Calu3 (cell line): ENCODE measurements around the gene SH3PXD2A. TPM values are rescaled to one million over a fixed set of nuclear protein-coding genes. Genes with fewer than 3 reads are reported as not detected.

Experiments
- BruUV-seq: library from RNA; stranded (reverse); fragments of 400-500 nt; replicated peaks from 2 replicates; lab custom pipeline; 2021; lab: Mats Ljungman, UMichigan
- CTCF ChIA-PET: fragments of 300-600 bp; sonication (Branson Sonifier 250); formaldehyde crosslinking; loops from one replicate; lab custom pipeline; 2022; ENCODE audit warnings: antibody characterized with exemption; lab: Charles Lee
- DNase-seq: peaks from one replicate; pipeline ENCODE4 v3.0.0; 2022
- H3K27ac Mint-ChIP-seq: one replicate; pipeline ENCODE4 v1.8.0; 2022; ENCODE audit warnings: mixed read lengths; ENCODE audit not compliant: unreplicated experiment
- H3K27me3 Mint-ChIP-seq: one replicate; pipeline ENCODE4 v1.8.0; 2022; ENCODE audit warnings: mixed read lengths; ENCODE audit not compliant: unreplicated experiment
- H3K36me3 Mint-ChIP-seq: one replicate; pipeline ENCODE4 v1.8.0; 2022; ENCODE audit warnings: mild to moderate bottlenecking, moderate library complexity, mixed read lengths; ENCODE audit not compliant: insufficient read depth, unreplicated experiment
- H3K4me1 Mint-ChIP-seq: one replicate; pipeline ENCODE4 v1.8.0; 2022; ENCODE audit warnings: mild to moderate bottlenecking, low read depth, mixed read lengths; ENCODE audit not compliant: unreplicated experiment
- H3K4me3 Mint-ChIP-seq: one replicate; pipeline ENCODE4 v1.8.0; 2022; ENCODE audit warnings: mild to moderate bottlenecking, low read depth, moderate library complexity, mixed read lengths; ENCODE audit not compliant: unreplicated experiment
- H3K9me3 Mint-ChIP-seq: one replicate; pipeline ENCODE4 v1.8.0; 2022; ENCODE audit warnings: low read depth, mixed read lengths; ENCODE audit not compliant: unreplicated experiment
- intact Hi-C: fragments of 100-400 bp; cut with micrococcal nuclease; formaldehyde crosslinking; loops from one replicate; pipeline ENCODE4 v1.10.0; 2022; ENCODE audit not compliant: unreplicated experiment
- total RNA-seq: library from RNA; stranded (reverse); gene quantifications from 2 replicates; pipeline ENCODE4 v1.2.3, GENCODE V29; 2022
- TF ChIP-seq, protein P1 (sequence below): fragments of 200-600 bp; IDR thresholded peaks from one replicate; pipeline ENCODE4 v1.8.0; 2022; ENCODE audit warnings: antibody characterized with exemption; ENCODE audit not compliant: unreplicated experiment

The SH3PXD2A gene
- total RNA-seq, 1 experiment from 2014 or later = 7.5 TPM

DNA sequence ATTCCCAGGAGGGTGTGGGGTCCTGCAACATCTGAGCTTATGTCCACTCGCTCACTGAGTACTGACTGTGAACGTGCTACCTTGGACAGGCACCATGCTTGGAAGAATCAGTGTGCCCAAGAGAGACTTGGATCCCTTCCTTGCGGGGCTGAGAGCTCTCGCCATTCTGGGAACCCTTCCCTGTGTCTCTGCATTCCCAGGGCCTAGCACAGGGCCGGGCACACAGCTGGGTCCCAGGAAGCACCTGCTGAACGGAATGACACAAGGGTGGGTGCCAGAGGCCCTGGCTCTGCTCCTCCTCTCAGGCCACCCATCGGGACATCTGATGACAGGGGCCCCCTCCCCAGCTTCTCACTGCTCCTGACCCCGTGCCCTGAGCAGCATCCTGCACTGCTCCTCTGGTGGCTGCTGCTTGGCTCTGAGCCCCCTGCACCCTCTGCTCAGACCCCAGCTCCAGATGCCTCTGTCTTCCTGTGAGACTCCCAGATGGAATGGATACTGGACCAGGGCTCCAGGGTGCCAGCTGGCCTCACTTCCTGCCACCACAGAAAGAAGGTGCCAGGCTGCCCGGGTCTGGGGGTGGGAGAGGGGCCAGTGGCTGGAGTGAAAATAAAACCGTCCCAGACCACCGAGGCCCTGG, 232.3 kb downstream of the SH3PXD2A start:
- Mint-ChIP-seq H3K27ac (no peak overlapping the region), H3K4me3 (no peak overlapping the region), H3K9me3 (no peaks in the 10 kb centered on the region), H3K4me1 (no peaks in the 10 kb centered on the region), H3K36me3 (peaks cover 7% of the 10 kb centered on the region), H3K27me3 (no peaks in the 10 kb centered on the region)
- BruUV-seq = no TSS peak
- TF ChIP-seq, protein P1, sequence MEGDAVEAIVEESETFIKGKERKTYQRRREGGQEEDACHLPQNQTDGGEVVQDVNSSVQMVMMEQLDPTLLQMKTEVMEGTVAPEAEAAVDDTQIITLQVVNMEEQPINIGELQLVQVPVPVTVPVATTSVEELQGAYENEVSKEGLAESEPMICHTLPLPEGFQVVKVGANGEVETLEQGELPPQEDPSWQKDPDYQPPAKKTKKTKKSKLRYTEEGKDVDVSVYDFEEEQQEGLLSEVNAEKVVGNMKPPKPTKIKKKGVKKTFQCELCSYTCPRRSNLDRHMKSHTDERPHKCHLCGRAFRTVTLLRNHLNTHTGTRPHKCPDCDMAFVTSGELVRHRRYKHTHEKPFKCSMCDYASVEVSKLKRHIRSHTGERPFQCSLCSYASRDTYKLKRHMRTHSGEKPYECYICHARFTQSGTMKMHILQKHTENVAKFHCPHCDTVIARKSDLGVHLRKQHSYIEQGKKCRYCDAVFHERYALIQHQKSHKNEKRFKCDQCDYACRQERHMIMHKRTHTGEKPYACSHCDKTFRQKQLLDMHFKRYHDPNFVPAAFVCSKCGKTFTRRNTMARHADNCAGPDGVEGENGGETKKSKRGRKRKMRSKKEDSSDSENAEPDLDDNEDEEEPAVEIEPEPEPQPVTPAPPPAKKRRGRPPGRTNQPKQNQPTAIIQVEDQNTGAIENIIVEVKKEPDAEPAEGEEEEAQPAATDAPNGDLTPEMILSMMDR = no peak
- no peak for DNase-seq
- intact Hi-C loops = no loop called here
- CTCF ChIA-PET = no interaction called here

DNA sequence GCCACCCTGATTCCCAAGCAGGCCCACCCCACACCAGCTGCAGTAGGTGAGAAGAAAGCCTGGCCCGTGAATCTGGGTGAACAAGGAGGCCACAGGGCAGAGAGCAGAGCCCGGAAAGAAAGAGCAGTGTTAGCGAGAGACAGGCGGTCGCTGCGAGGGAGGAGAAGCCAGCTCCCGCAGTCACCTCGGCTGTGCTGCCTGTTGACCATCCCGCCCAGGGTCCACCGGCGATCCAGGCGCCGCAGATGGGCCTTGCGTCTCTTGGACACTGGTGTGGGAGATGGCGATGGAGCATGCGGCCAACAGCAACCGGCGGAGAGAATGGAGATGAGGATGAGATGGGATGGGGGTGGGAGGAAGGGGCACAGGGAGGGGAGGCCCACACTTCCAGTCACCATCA, 233.1 kb downstream of the SH3PXD2A start:
- no peak overlapping the region for H3K27ac Mint-ChIP-seq

DNA sequence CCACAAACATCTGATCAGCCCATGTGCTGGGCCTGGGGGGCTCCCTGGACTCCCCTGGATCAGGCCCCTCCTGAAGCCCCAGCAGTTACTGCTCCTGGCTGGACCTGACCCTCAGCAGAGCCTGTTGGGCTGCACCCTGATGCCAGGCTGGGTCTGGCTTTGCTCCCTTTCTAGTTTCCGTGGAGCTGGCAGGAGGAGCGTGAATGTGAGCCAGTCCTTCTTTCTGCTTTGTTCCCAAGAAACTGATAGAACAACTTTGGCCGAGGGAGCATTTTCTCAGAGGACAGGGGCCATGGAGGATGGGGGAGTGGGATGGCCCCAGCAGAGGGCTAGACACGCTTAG, 233.6 kb downstream of the SH3PXD2A start:
- Mint-ChIP-seq H3K9me3 (no peaks in the 10 kb centered on the region), H3K4me3 (no peak overlapping the region), H3K27ac (no peak overlapping the region), H3K27me3 (no peaks in the 10 kb centered on the region), H3K4me1 (no peaks in the 10 kb centered on the region), H3K36me3 (peaks cover 7% of the 10 kb centered on the region)
- CTCF ChIA-PET = no interaction called here
- BruUV-seq = no TSS peak
- intact Hi-C loops = no loop called here
- TF ChIP-seq, protein P1 = no peak
- DNase-seq = no peak

More for the DNA sequence above, 233.1 kb downstream of the SH3PXD2A start:
- no TSS peak for BruUV-seq
- intact Hi-C loops = no loop called here
- Mint-ChIP-seq H3K4me1 (no peaks in the 10 kb centered on the region), H3K9me3 (no peaks in the 10 kb centered on the region), H3K27me3 (no peaks in the 10 kb centered on the region), H3K36me3 (peaks cover 7% of the 10 kb centered on the region), H3K4me3 (no peak overlapping the region)
- DNase-seq = no peak
- CTCF ChIA-PET = no interaction called here
- TF ChIP-seq, protein P1 = no peak

DNA sequence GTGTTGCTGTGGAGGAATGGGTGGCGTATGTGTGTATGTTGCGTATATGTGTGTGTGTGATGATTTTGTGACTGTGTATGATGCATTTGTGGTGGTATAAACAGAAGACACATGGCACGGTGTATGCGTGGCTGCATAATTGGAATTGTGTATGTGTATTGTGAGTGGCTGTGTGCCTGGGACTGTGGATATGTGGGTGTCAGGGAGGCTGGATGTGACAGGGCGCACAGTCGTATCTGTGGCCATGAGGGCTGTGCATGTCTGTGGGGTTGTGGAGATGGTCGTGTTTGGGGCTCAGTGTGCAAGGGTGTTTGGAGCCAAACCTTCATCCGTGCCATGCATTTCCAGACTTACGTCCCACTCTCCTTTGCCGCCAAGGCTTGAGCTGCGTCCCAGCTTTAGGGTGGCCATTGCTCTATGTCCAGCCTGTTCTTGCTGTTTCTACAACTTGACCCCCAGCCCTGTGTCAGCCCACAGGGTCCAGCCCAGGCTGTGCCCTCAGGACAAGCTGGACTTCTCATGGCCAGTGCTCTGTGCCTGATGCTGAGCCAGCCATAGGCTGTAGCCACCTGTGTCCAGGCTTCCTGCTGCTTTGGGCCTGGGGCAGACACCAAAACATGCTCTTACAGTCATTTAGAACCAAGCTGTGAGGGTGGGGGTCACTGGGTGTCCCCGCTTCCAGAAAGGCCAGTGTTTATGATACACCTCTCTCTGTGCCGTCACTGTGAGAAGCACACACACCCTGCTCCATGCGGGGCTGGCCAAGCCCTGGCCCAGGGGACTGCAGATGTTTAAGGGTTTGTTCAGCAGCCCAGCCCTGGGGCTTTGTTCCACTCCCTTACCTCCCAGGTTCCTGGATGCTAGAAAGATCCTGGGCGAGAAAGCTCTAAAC, 234.2 kb downstream of the SH3PXD2A start:
- intact Hi-C loops = no loop called here
- H3K36me3 Mint-ChIP-seq = peaks cover 7% of the 10 kb centered on the region
- TF ChIP-seq, protein P1 = no peak

More for the DNA sequence above, 234.2 kb downstream of the SH3PXD2A start:
- H3K4me3 Mint-ChIP-seq = no peak overlapping the region
- no peak for DNase-seq
- no peaks in the 10 kb centered on the region for H3K4me1 Mint-ChIP-seq
- no peak overlapping the region for H3K27ac Mint-ChIP-seq
- no peaks in the 10 kb centered on the region for H3K9me3 Mint-ChIP-seq
- H3K27me3 Mint-ChIP-seq = no peaks in the 10 kb centered on the region
- CTCF ChIA-PET = no interaction called here
- no TSS peak for BruUV-seq
